Panc1 (cell line): ENCODE measurements around the gene MSGN1. TPM values are rescaled to one million over a fixed set of nuclear protein-coding genes. Genes with fewer than 3 reads are reported as not detected.

Experiments
- ATAC-seq: fragments of 200-7000 bp; cut with Tn5 transposase; 2 replicates; pipeline ENCODE4 v1.9.1; 2020; ENCODE audit warnings: mild to moderate bottlenecking, moderate library complexity
- BruUV-seq: library from RNA; stranded (reverse); fragments of 400-500 nt; replicated peaks from 2 replicates; lab custom pipeline; 2021; lab: Mats Ljungman, UMichigan
- CTCF ChIA-PET: fragments of 300-600 bp; sonication (Branson Sonifier 250); formaldehyde crosslinking; loops from one replicate; lab custom pipeline; 2022; ENCODE audit warnings: antibody characterized with exemption; lab: Charles Lee
- POLR2A ChIA-PET: fragments of 300-600 bp; sonication (Branson Sonifier 250); formaldehyde crosslinking; loops from one replicate; lab custom pipeline; 2022; ENCODE audit warnings: antibody characterized with exemption; lab: Charles Lee
- DNase-seq: peaks from one replicate; pipeline ENCODE4 v3.0.0-alpha.2; 2010; ENCODE audit warnings: low read depth, low spot score
- H3K27ac ChIP-seq: 2 replicates; pipeline ENCODE4 v1.5.1; 2011; ENCODE audit warnings: mild to moderate bottlenecking, low read length, inconsistent platforms
- H3K27me3 ChIP-seq: fragments of 200-500 bp; sonication (Bioruptor generic); 2 replicates; pipeline ENCODE4 v1.6.0; 2014; ENCODE audit warnings: low read length, inconsistent platforms; ENCODE audit not compliant: control insufficient read depth, insufficient read depth
- H3K36me3 ChIP-seq: fragments of 200-500 bp; sonication (Bioruptor generic); 2 replicates; pipeline ENCODE4 v1.5.1; 2014; ENCODE audit warnings: inconsistent platforms, mild to moderate bottlenecking, low read length, moderate library complexity; ENCODE audit not compliant: control insufficient read depth, insufficient read depth
- H3K4me1 ChIP-seq: 2 replicates; pipeline ENCODE4 v1.5.1; 2011; ENCODE audit warnings: inconsistent platforms, mild to moderate bottlenecking, low read length, moderate library complexity; ENCODE audit not compliant: control insufficient read depth, insufficient read depth
- H3K4me3 ChIP-seq, 2 experiments: 2 replicates each; pipeline ENCODE4 v1.5.1; 2011 to 2012; ENCODE audit warnings: low read depth in 2 of 2, low read length in 2 of 2, mild to moderate bottlenecking in 2 of 2, inconsistent platforms in 1 of 2, moderate library complexity in 1 of 2
- H3K9me3 ChIP-seq: fragments of 200-500 bp; sonication (Bioruptor generic); 2 replicates; pipeline ENCODE4 v1.5.1; 2014; ENCODE audit warnings: low read depth, mild to moderate bottlenecking, inconsistent platforms, low read length, moderate library complexity; ENCODE audit not compliant: control insufficient read depth, insufficient read depth
- POLR2AphosphoS5 ChIP-seq: IDR thresholded peaks from 2 replicates; pipeline ENCODE4 v1.6.1; 2012; ENCODE audit warnings: mild to moderate bottlenecking, low read depth, low read length, moderate library complexity
- SIN3A ChIP-seq: IDR thresholded peaks from 2 replicates; pipeline ENCODE4 v1.6.1; 2012; ENCODE audit warnings: low read depth, mild to moderate bottlenecking, low read length, moderate library complexity, borderline replicate concordance; ENCODE audit not compliant: insufficient read depth
- TCF7L2 ChIP-seq: IDR thresholded peaks from 2 replicates; pipeline ENCODE4 v1.6.1; 2011; ENCODE audit warnings: mild to moderate bottlenecking, low read depth, low read length, inconsistent platforms
- in situ Hi-C: cut with HindIII; loops from 2 replicates; pipeline ENCODE4 v1.10.0; 2016; ENCODE audit warnings: low sequenced_read_pairs, low pct_unique_long_range_greater_than_20kb
- intact Hi-C: fragments of 100-400 bp; cut with micrococcal nuclease; formaldehyde crosslinking; loops from one replicate; pipeline ENCODE4 v1.10.0; 2022; ENCODE audit not compliant: unreplicated experiment
- total RNA-seq: library from RNA; stranded (reverse); gene quantifications from one replicate; pipeline ENCODE4 v1.2.1, GENCODE V29; 2021; ENCODE audit not compliant: unreplicated experiment
- TF ChIP-seq, protein P1 (sequence below), 2 experiments: IDR thresholded peaks; 2 replicates each; pipeline ENCODE4 v1.6.1; 2011 to 2012; ENCODE audit warnings: low read depth in 2 of 2, control low read depth in 1 of 2, low read length in 1 of 2, mild to moderate bottlenecking in 1 of 2, moderate library complexity in 1 of 2; ENCODE audit not compliant: insufficient read depth in 1 of 2
- TF ChIP-seq, protein P2 (sequence below): fragments of 450-650 bp; IDR thresholded peaks from 2 replicates; pipeline ENCODE4 v1.5.1; 2017; ENCODE audit warnings: mild to moderate bottlenecking

Gene MSGN1
- total RNA-seq, 1 experiment from 2014 or later = not detected

- Histone ChIP-seq H3K9me3 (no peaks in the 10 kb centered on the region), H3K27me3 (no peaks in the 10 kb centered on the region), H3K4me1 (no peaks in the 10 kb centered on the region; the same call in 1 of the 2 replicates), H3K36me3 (no peaks in the 10 kb centered on the region), H3K27ac (no peak overlapping the region), H3K4me3 (no peak overlapping the region)
- TF ChIP-seq TCF7L2 (no peak), POLR2AphosphoS5 (no peak), SIN3A (no peak)
- TF ChIP-seq, protein P1, sequence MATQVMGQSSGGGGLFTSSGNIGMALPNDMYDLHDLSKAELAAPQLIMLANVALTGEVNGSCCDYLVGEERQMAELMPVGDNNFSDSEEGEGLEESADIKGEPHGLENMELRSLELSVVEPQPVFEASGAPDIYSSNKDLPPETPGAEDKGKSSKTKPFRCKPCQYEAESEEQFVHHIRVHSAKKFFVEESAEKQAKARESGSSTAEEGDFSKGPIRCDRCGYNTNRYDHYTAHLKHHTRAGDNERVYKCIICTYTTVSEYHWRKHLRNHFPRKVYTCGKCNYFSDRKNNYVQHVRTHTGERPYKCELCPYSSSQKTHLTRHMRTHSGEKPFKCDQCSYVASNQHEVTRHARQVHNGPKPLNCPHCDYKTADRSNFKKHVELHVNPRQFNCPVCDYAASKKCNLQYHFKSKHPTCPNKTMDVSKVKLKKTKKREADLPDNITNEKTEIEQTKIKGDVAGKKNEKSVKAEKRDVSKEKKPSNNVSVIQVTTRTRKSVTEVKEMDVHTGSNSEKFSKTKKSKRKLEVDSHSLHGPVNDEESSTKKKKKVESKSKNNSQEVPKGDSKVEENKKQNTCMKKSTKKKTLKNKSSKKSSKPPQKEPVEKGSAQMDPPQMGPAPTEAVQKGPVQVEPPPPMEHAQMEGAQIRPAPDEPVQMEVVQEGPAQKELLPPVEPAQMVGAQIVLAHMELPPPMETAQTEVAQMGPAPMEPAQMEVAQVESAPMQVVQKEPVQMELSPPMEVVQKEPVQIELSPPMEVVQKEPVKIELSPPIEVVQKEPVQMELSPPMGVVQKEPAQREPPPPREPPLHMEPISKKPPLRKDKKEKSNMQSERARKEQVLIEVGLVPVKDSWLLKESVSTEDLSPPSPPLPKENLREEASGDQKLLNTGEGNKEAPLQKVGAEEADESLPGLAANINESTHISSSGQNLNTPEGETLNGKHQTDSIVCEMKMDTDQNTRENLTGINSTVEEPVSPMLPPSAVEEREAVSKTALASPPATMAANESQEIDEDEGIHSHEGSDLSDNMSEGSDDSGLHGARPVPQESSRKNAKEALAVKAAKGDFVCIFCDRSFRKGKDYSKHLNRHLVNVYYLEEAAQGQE (IDR thresholded peaks at IDR 0.05; ENCODE audit: insufficient read depth in 1 of 2, low read depth in 2 of 2, low read length in 1 of 2) = no peak
- TF ChIP-seq, protein P2, sequence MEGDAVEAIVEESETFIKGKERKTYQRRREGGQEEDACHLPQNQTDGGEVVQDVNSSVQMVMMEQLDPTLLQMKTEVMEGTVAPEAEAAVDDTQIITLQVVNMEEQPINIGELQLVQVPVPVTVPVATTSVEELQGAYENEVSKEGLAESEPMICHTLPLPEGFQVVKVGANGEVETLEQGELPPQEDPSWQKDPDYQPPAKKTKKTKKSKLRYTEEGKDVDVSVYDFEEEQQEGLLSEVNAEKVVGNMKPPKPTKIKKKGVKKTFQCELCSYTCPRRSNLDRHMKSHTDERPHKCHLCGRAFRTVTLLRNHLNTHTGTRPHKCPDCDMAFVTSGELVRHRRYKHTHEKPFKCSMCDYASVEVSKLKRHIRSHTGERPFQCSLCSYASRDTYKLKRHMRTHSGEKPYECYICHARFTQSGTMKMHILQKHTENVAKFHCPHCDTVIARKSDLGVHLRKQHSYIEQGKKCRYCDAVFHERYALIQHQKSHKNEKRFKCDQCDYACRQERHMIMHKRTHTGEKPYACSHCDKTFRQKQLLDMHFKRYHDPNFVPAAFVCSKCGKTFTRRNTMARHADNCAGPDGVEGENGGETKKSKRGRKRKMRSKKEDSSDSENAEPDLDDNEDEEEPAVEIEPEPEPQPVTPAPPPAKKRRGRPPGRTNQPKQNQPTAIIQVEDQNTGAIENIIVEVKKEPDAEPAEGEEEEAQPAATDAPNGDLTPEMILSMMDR = no peak
- CTCF ChIA-PET = no interaction called here
- BruUV-seq = no TSS peak
- ATAC-seq (no peak; the same call in 1 of the 2 replicates), DNase-seq (no peak)
- POLR2A ChIA-PET = no interaction called here
- in situ Hi-C loops (no loop called here), intact Hi-C loops (no loop called here)
Measured at GRCh38 chr2:17857021-17857420, 40.8 kb downstream of the MSGN1 start.

GRCh38 chr2:17858064-17858463 is 41.8 kb downstream of the MSGN1 start:
- no peak overlapping the region for H3K27ac ChIP-seq
- no peak for TF ChIP-seq SIN3A
- TF ChIP-seq, protein P1 (IDR thresholded peaks at IDR 0.05; ENCODE audit: insufficient read depth in 1 of 2, low read depth in 2 of 2, low read length in 1 of 2) = no peak
- no peak for TF ChIP-seq POLR2AphosphoS5
- TF ChIP-seq, protein P2 = no peak
- TF ChIP-seq TCF7L2 = no peak
- in situ Hi-C loops = no loop called here
- H3K27me3 ChIP-seq = no peaks in the 10 kb centered on the region
- DNase-seq (no peak), ATAC-seq (no peak)
- CTCF ChIA-PET = no interaction called here
- H3K36me3 ChIP-seq = no peaks in the 10 kb centered on the region
- H3K4me3 ChIP-seq = no peak overlapping the region
- BruUV-seq = no TSS peak
- POLR2A ChIA-PET = no interaction called here
- no peaks in the 10 kb centered on the region for H3K4me1 ChIP-seq
- intact Hi-C loops = no loop called here
- H3K9me3 ChIP-seq = no peaks in the 10 kb centered on the region
